Neural cell (in vitro differentiated cells): ENCODE results near the gene RAI2. TPM values are rescaled to one million over a fixed set of nuclear protein-coding genes. Genes with fewer than 3 reads are reported as not detected.

Experiments used
- H2AFZ ChIP-seq: fragments of 200-600, 300-800 bp; sonication (generic), shearing (Covaris generic); 2 replicates; pipeline ENCODE4 v1.6.0; 2014; ENCODE audit warnings: low read depth, mild to moderate bottlenecking, antibody characterized with exemption, low read length, moderate library complexity
- H3F3A ChIP-seq: fragments of 200-600 bp; shearing (Covaris generic); 2 replicates; pipeline ENCODE4 v1.6.1; 2016; ENCODE audit warnings: mild to moderate bottlenecking, moderate library complexity, mixed read lengths, antibody characterized with exemption, low read length; ENCODE audit not compliant: insufficient read depth, poor library complexity, severe bottlenecking
- H3K27ac ChIP-seq: fragments of 200-600, 300-800 bp; sonication (generic), shearing (Covaris generic); 2 replicates; pipeline ENCODE4 v1.5.1; 2014; ENCODE audit warnings: mild to moderate bottlenecking, low read length, moderate library complexity
- H3K27me3 ChIP-seq: fragments of 300-800, 200-600 bp; sonication (generic), shearing (Covaris generic); 2 replicates; pipeline ENCODE4 v1.6.0; 2014; ENCODE audit warnings: mild to moderate bottlenecking, low read depth, low read length, moderate library complexity; ENCODE audit not compliant: insufficient read depth
- H3K36me3 ChIP-seq: fragments of 300-800, 200-600 bp; sonication (generic), shearing (Covaris generic); 2 replicates; pipeline ENCODE4 v1.5.1; 2014; ENCODE audit warnings: mild to moderate bottlenecking, antibody characterized with exemption, low read length, moderate library complexity; ENCODE audit not compliant: insufficient read depth
- H3K4me2 ChIP-seq: fragments of 300-800, 200-600 bp; sonication (generic), shearing (Covaris generic); 2 replicates; pipeline ENCODE4 v1.6.0; 2014; ENCODE audit warnings: mild to moderate bottlenecking, low read length
- H3K4me3 ChIP-seq: fragments of 300-800, 200-600 bp; sonication (generic), shearing (Covaris generic); 2 replicates; pipeline ENCODE4 v1.5.1; 2014; ENCODE audit warnings: mild to moderate bottlenecking, low read length, moderate library complexity
- H3K79me2 ChIP-seq: fragments of 200-600 bp; shearing (Covaris generic); replicated peaks from 2 replicates; pipeline ENCODE4 v1.6.0; 2014; ENCODE audit warnings: mild to moderate bottlenecking, low read length, moderate library complexity; ENCODE audit not compliant: insufficient read depth
- H3K9ac ChIP-seq: fragments of 300-800, 200-600 bp; sonication (generic), shearing (Covaris generic); 2 replicates; pipeline ENCODE4 v1.6.1; 2016; ENCODE audit warnings: mild to moderate bottlenecking, low read length, mixed read lengths
- H3K9me2 ChIP-seq: fragments of 200-600 bp; shearing (Covaris generic); 2 replicates; pipeline ENCODE4 v1.6.1; 2016; ENCODE audit warnings: mild to moderate bottlenecking, low read length, mixed read lengths; ENCODE audit not compliant: insufficient read depth
- H3K9me3 ChIP-seq: fragments of 200-600, 300-800 bp; sonication (generic), shearing (Covaris generic); 2 replicates; pipeline ENCODE4 v1.6.1; 2016; ENCODE audit warnings: mild to moderate bottlenecking, mixed run types, low read length, moderate library complexity, mixed read lengths
- H4K20me1 ChIP-seq: fragments of 200-600 bp; shearing (Covaris generic); 2 replicates; pipeline ENCODE4 v1.6.1; 2016; ENCODE audit warnings: mild to moderate bottlenecking, mixed run types; ENCODE audit not compliant: insufficient read depth
- CTCF ChIP-seq: fragments of 450-650 bp; IDR thresholded peaks from 2 replicates; pipeline ENCODE4 v1.5.1; 2014; ENCODE audit warnings: antibody characterized with exemption, mild to moderate bottlenecking, moderate library complexity; ENCODE audit not compliant: poor library complexity, severe bottlenecking
- EP300 ChIP-seq: fragments of 450-650 bp; conservative IDR thresholded peaks from 2 replicates; pipeline ENCODE4 v1.6.1; 2014; ENCODE audit warnings: antibody characterized with exemption, mild to moderate bottlenecking, moderate library complexity; ENCODE audit not compliant: poor library complexity, severe bottlenecking
- EZH2 ChIP-seq: fragments of 200-600, 300-800 bp; shearing (Covaris generic), sonication (generic); IDR thresholded peaks from 2 replicates; pipeline ENCODE4 v1.6.1; 2014; ENCODE audit warnings: antibody characterized with exemption, low read length, borderline replicate concordance, mild to moderate bottlenecking; ENCODE audit not compliant: insufficient read depth, poor library complexity, severe bottlenecking
- MXI1 ChIP-seq: fragments of 450-650 bp; conservative IDR thresholded peaks from 2 replicates; pipeline ENCODE4 v1.6.1; 2014; ENCODE audit warnings: antibody characterized with exemption, mild to moderate bottlenecking; ENCODE audit not compliant: poor library complexity, severe bottlenecking
- POLR2AphosphoS5 ChIP-seq: IDR thresholded peaks from 2 replicates; pipeline ENCODE4 v1.6.1; 2012
- RAD21 ChIP-seq: fragments of 450-650 bp; conservative IDR thresholded peaks from 2 replicates; pipeline ENCODE4 v1.6.1; 2014; ENCODE audit warnings: antibody characterized with exemption, mild to moderate bottlenecking, moderate library complexity
- REST ChIP-seq: IDR thresholded peaks from 2 replicates; pipeline ENCODE4 v1.6.1; 2012; ENCODE audit warnings: borderline replicate concordance
- SMC3 ChIP-seq: fragments of 450-650 bp; conservative IDR thresholded peaks from 2 replicates; pipeline ENCODE4 v1.6.1; 2014; ENCODE audit warnings: antibody characterized with exemption, mild to moderate bottlenecking, moderate library complexity; ENCODE audit not compliant: poor library complexity
- TAF1 ChIP-seq: IDR thresholded peaks from 2 replicates; pipeline ENCODE4 v1.6.1; 2012; ENCODE audit warnings: low read depth
- polyA plus RNA-seq: library from polyadenylated mRNA; depleted of rRNA; stranded (reverse); fragments of >200 nt; gene quantifications from 2 replicates; pipeline ENCODE4 v1.2.3, GENCODE V29; 2014

The RAI2 gene
- polyA plus RNA-seq, 1 donor from 2014 or later = 4.8 TPM

- peaks cover 3% of the 10 kb centered on the region for H3K79me2 ChIP-seq
- H3K36me3 ChIP-seq = no peaks in the 10 kb centered on the region
- peak overlapping the region; percentile 61 for H3K9ac ChIP-seq
- TF ChIP-seq MXI1 (no peak), EP300 (no peak), TAF1 (no peak), REST (no peak), EZH2 (no peak), SMC3 (no peak), RAD21 (no peak), CTCF (no peak), POLR2AphosphoS5 (no peak)
- H3K4me3 ChIP-seq = peak overlapping the region; percentile 75
- no peaks in the 10 kb centered on the region for H3F3A ChIP-seq
- no peaks in the 10 kb centered on the region for H4K20me1 ChIP-seq
- no peaks in the 10 kb centered on the region for H3K9me3 ChIP-seq
- no peak overlapping the region for H2AFZ ChIP-seq
- H3K27me3 ChIP-seq = peaks cover 15% of the 10 kb centered on the region
- no peaks in the 10 kb centered on the region for H3K9me2 ChIP-seq
- H3K27ac ChIP-seq = peak overlapping the region; percentile 47
- H3K4me2 ChIP-seq = peak overlapping the region; percentile 62
Measured at GRCh38 chrX:17859609-17860178, 1.4 kb downstream of the RAI2 start.

GRCh38 chrX:17854531-17854930 is 6.6 kb downstream of the RAI2 start:
- Histone ChIP-seq H3K4me2 (no peak overlapping the region), H3F3A (no peaks in the 10 kb centered on the region), H4K20me1 (no peaks in the 10 kb centered on the region), H3K36me3 (no peaks in the 10 kb centered on the region), H2AFZ (no peak overlapping the region), H3K27me3 (peaks cover 9% of the 10 kb centered on the region), H3K79me2 (peaks cover 3% of the 10 kb centered on the region), H3K9ac (no peak overlapping the region), H3K9me3 (no peaks in the 10 kb centered on the region), H3K27ac (no peak overlapping the region), H3K9me2 (no peaks in the 10 kb centered on the region), H3K4me3 (no peak overlapping the region)
- TF ChIP-seq RAD21 (no peak), TAF1 (no peak), EP300 (no peak), EZH2 (no peak), REST (no peak), CTCF (no peak), MXI1 (no peak), POLR2AphosphoS5 (no peak), SMC3 (no peak)
